GM21526 (cell line): ENCODE results near the gene B3GAT1.

Experiments used
- ATAC-seq: cut with Tn5 transposase; IDR thresholded peaks from one replicate; pipeline ENCODE4 v1.9.1; 2021; ENCODE audit warnings: moderate library complexity; ENCODE audit not compliant: unreplicated experiment, low FRiP score

Gene B3GAT1

DNA sequence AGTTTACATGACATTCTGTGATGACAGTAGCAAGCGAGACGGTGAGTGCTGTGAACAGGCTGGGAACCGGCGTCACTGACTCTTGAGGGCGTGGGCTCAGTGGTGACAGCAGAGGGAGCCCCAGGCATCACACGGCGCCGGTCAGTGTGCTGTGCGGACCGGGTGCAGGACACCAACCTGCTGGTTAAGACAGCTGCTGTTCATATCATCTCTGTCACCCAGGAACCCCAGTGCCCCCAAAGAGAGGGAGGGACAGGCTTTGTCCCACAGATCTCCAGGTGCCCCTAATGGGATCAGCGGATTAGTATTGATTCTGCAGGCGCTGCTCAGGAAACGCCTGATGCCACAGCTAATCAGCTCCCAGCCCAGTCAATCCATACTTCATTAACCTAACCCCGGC is 18.4 kb downstream of the B3GAT1 start:
- ATAC-seq: no peak

DNA sequence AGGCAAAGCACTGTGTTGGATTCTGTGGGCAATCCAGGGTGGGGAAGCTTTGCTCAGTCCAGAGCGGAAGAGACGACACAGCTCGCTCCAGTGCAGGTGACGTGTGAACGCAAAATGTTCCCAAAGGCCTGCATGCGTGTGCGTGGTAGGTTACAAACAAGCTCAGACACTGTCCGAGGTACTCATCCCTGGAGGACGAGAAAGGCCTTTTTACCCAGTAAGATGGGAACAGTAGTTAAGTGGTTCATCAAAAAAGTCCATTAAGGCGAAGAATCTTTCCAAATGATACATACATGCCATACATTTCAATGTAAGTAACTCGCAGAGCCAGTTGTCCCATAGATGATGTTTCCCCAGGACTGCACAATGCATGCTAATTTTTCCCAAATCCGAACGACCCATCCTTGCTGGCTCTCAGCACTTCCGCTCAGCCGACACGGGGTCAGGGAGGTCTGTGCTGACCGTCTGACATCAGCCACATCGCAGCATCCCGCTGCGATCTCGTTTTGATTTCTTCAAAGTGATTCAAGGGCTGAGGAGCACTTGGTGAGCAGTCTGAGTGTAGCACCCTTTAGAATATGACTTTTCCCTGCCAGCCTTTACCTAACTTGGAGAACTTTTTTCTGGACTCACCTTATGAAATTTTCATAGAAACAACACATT is 19.0 kb downstream of the B3GAT1 start:
- no peak for ATAC-seq

DNA sequence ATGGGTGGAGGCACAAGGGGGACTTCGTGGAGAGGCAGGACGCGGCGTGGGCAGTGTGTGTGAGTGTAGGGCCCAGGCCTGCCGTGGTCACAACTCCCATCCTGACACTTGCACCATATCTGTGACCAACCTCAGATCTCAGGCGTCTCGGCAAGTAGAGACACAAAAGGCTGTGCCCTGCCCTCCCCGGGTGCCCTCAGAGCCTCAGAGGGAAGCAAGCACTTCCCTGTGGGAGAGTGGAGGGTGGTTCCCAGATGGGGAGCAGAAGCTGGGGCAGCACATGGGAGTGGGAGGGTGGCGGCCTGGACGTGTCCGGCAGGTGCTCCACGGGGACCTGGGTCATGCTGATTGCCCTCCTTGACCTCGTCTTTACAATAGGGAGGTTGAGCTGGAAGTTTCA is 20.4 kb downstream of the B3GAT1 start:
- no peak for ATAC-seq

DNA sequence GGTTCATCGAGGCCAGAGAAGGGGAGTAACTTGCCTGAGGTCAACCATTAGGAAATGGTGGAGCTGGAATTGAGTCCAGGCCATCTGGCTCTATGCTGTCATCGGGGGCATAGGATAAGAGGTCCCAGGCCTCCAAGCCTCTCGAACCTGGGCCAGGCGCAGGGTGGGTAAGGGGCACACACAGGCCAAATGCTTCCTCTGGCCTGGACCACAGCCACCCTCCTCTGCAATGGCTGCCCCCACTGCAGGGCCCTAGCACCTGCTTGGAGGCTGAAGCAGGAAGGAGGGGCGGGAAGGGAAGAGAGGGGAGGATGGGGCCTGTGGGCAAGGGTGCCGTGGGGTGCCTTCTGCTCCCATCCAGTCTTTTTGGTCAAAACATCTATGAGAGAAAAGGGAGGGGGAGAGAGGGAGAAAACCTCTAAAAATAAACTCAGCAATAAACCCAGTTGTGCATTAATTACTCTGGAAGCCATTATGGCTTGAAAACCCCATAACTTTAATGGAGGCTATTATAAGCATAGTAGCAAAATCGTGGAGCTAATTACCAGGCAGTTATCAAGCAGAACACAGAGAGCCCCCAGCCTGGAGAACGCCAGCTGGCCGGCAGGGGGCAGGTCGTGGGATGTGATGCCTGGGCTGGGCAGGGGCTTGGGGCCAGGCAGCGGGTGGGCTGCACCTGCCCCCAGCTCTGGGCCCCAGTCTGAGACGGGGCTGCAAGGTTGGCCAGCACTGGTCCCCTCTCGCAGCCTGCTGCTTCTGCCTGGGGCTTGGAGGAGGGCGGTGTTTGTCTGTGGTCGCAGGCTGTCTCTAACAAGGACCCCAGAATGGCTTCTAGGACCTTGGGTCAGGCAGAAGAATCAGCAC is 21.1 kb downstream of the B3GAT1 start:
- ATAC-seq: no peak

DNA sequence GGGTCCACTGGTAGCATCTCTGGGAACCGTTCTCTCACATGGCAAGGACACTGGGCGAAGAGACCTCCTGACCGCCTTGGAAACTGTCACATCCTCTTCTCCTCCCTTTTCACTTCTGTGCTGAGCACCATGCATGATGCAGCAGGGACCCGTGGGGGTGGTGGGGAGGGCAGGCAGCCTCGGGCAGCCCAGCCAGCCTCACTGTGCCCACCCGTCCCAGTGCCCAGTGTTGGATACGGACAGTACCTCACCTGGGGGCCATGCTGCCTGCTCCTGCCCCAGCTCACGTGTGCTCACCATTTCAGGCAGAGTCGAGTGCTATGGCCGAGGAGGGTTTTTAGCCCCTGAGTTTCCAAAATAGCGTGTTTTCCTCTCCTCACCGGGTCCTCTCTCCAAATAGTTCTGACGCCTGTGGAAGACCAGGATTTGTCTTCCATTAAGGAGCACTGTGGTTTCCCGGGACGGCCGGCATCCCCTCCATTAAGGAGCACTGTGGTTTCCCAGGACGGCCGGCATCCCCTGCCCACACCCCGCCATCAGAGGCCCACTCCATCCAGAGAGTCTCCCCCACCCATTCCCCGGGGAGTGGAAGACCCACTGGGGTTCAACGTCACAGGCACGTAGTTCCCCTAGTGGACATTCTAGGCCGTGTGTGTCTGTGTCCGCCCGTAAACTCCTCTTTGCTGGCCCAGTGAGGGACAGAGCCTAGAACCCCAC is 22.4 kb downstream of the B3GAT1 start:
- ATAC-seq: no peak

DNA sequence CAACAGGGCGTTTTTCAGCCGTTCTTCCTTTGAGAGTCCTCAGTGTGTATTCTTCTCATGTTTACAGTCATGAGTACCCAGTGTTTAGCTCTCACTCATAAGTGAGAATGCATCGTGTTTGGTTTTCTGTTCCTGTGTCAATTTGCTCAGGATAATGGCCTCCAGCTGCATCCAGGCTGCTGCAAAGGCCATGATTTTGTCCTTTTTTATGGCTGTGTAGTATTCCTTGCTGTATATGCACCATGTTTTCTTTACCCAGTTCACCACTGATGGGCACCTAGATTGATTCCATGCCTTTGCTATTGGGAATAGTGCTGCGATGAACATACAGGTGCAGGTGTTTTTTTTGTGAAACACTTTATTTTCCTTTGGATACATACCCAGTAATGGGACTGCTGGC is 23.5 kb downstream of the B3GAT1 start:
- no peak for ATAC-seq

DNA sequence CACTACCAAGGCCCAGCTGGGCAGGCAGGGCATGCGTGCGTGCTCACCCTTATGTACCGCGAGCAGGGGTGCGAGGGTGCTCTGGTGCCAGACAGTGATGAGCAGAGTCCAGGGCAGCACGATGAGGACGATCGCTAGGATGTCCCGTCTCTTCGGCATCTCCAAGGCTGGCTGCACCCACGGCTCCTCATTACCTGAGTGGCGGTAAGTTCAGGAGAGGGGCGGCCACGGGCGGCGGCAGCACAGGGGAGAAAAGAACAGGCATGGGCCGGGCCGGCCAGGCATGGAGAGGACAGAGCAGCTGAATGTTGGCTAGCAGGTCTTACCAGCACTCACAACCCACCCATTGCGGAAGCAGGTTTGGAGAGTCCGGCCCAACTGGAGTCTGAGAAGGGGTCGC is 24.5 kb downstream of the B3GAT1 start:
- ATAC-seq: no peak

DNA sequence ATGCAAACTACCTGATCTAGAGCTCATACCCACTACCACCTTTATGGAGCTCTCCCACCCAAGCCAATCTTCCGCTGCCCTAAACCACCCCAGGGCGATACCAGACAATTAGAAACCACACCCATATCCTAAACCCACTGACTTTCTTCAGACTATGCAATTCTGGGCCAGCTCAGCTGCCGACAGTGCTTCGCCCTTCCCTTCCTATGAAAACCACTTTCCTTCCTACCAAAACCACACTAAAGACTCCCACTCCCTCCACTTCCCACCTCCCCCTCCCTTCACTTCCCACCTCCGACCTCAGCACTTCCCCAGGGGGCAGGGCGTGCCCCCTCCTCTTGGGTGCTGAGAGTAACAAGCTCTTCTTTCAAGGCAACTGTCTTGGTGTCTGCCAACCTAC is 25.1 kb downstream of the B3GAT1 start:
- ATAC-seq: no peak

DNA sequence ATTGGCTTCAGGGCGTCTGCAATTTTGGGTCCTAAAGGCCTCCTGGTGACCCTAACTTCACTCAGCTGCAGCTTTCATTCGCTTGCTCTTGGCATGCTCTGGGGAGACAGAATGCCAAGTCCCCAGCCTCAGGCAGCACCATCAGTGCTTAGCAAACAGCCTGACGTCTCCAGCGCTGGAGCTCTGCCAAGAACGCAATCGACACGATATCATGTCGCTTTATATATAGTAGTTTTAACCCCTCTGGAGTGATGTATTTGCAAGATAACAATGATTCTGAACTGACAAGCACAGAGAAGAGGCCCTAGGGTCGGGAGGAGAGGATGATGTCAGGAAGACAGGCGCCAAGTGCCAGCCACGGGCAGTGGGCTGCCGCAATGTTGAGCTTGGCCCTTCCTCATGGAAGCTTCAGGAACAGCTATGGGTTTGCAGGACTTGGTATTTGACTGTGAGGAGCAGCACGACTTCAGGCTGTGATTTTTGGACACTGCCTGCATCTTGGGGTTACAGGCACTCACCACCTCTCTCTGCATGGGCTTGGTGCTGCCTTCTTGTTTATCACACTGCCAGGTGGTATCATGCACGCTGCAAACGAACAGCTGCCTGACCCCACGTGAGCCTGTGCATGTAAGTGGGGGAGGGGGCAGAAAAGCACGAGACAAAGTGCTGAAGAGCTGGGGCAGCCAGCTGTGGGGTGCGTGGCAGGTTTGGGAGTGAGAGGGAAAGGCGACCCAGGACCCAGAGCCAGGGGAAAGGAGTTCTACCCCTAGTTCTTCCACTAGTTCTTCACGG is 26.1 kb downstream of the B3GAT1 start:
- ATAC-seq: no peak

DNA sequence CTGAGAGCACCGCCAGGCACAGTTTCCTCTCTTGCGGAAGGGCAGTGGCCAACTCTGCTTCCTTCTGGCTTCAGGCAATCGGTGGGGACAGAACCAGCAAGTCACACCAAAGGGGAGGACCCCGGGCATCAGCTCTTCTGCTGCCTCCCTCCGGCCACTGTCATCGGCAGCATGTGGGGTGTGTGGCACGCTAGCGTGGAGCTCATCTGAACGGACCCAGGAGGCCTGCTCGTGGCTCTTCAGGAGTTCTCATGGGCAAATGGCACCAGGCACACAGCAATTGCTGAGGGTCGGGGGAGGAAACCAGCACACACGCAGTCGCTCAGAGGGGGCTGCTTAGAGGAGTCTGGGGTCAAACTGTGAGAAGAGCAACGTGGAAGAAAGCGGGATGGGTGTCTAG is 26.9 kb downstream of the B3GAT1 start:
- no peak for ATAC-seq

DNA sequence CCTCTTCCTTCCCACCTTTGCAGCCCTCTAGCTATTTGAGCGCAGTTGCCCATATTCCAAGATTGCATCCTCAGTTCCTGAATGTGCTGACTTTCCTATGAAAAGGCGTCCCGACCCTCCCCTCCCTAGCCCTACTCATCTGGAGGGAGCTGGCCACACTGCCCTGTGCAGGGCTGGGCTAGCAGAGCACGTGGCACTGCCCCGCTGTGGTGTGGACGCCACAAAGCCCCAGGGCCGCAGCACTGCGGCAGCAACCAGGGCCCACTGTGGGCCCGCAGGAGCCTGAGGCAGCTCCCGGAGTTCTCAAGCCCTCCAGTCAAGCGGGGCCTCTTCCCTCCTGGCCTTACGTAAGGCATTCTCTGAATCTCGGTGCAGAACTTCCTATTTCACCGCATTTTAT is 27.6 kb downstream of the B3GAT1 start:
- no peak for ATAC-seq

DNA sequence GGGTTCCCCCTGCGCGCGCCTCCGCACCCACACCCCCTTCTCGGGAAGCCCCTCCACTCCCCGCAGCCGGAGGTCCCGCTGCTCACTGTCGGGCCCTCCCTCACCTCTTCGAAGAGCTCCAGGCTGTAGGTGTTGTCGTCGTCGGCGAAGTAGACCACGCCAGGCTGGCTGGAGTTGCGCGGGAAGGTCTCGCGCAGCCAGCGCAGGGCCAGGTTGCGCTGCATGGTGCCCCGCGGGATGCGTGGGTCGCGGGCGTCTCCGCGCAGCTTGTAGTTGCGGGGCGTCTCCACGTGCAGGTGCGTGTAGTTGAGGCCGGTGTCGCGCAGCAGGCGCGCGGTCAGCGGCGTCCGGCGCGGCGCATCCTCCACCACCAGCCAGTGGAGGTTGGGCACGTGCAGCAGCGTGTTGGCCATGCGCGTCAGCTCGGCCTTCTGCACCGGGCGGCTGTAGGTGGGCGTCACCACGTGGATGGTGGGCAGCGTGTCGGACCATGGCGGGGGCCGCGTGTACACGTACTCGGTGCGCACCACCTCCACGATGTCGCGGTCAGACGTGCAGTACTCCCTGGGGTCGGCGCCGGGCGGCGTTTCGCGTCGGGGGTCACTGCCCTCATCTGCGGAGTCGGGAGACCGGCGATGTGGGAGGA is 28.3 kb downstream of the B3GAT1 start:
- no peak for ATAC-seq

DNA sequence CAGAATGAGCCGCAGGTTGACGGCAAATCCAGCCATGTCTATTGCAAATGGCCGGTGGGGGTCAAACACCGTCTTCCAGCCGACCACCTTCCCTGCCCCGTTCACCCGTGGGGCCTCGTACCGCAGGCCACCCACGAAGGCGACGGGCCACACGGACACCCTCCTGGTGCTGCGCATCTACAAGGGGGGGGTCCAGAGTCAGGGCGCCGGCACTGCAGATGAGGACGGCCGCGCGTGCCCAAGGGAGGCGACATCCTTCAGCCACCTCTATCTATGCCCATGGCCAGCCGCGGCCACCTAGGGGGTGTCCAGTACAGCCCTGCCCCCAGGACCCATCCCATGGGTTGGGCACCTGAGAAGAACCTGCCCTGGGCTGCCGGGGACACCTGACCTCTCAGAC is 29.2 kb downstream of the B3GAT1 start:
- ATAC-seq: no peak

DNA sequence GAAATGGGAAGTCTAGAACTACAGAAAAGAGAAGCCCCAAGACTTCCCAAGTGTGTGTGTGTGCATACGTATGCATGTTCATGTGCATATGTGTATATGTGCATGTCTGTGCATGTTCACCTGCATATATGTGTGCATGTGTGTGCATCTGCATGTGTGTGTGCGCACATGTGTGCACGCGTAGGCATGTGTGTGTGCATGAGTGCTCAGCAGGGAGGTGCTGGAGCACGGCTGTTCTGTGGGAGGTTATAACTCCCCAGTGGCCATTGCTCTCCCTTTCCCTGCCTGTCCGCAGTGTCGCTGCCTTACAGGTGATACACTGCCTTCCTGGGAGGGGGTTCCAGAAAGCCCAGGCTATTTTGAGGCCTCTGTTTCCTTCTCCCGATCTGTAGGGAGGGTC is 29.8 kb downstream of the B3GAT1 start:
- ATAC-seq: no peak

DNA sequence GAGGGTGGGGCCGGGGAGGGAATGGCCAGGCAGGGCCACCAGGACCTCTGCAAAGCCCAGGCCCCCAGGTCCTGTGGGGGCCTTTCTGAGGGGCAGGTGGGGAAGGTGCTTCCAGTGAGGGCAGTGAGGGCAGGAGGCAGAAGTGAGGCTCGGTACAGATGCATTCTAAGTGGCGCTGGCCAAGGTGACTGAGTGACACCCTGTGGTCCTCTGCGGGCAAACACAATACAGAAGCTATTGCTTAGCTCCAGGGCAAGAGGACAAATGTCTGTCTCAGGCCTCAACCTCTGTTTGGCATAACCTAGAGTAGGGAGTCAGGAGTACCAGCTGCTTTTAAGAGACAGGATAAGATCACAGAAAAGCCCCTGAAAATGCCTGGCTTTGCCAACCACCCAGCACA is 31.3 kb downstream of the B3GAT1 start:
- no peak for ATAC-seq

DNA sequence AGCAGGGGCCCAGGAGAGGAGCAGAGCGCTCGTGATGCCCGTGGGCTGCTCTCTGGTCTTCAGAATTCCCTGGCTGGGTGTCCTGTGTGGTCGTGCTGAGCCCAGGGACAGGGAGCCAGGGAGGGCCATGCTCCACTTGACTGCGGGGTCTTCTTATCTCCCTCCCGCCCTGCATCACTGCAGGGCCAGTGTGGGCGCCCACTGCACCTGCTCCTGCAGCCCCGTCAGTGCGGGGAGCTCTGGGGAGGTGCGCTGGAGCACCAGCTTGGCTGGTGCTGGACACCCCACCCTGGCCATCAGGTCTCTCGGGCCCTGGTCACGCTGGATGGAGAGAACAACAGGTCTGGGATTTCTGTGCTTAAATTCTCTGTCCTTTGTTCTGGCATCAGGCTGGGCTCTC is 31.8 kb downstream of the B3GAT1 start:
- ATAC-seq: no peak

DNA sequence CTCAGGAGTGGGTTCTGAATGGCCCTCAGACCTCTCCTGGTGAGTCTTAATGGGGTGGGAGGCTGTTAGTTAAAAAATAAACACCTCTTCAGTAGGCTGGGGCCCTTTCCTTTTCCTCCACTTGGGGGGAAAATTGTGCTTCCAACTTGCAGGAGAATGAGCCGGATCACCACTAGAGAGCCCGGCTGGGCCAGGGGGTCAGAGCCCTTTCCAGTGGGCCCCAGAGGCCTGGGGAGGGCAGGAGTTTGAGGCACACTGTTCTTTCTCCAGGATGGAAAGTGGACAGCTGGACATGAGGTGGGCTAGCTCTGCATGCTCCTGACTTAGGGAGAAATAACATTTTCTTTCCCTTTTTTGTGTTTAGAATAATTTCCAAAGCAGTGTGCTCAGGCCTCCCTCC is 32.8 kb downstream of the B3GAT1 start:
- ATAC-seq: no peak

DNA sequence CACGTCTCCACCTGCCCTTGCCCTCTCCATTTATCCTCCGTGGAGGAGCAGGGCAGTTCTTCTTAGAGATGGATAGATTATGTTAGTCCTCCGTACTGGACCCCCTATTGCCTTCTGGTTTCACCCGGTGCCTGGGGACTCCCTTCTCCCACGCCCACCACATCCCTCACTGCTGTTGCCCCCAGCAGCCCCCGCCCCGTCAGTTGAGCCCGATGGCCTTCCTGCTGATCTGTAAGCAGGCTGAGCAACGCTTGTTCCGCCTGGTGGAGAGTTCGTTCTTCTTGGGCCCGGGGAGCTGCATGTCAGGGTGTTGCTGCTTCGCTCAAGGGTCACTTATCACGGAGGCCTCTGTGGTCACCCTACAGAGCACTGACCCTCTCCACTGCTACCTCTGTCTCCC is 34.2 kb downstream of the B3GAT1 start:
- no peak for ATAC-seq

DNA sequence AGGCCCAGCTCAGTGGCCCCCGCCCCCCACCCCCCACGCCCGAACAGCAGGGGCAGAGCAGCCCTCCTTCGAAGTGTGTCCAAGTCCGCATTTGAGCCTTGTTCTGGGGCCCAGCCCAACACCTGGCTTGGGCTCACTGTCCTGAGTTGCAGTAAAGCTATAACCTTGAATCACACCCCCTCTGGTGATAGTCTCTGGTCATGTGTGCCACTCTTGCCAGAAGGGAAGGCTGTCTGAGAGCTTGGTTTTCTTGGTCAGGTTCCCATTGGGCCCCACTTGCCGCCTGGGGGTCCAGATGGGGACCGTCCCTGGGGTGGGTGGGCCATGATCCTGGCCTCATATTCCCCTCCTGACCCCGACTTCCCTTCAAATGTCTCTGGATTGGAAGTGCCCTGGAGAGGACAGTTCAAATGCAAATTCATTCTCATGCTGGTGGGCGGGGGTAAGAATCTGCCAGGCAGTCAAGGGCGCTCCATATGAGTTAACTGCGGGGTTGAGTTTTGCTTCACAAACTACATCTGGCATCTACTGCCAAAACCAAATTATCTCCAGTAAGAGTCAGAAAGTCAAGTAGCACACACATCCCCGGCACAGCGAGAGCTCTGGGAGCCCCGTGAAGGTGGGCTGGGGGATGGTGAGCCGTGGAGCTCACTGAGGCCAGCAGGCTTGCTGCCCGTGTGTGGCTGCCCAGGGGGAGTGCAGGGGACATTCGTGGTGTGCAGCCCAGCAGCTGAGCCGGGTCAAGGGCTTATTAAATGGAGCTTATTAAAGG is 35.7 kb downstream of the B3GAT1 start:
- ATAC-seq: no peak
